ENCODE results near the gene PTPN4.

Gene PTPN4

GRCh38 chr2:120005834-120006521 is 246.3 kb downstream of the PTPN4 start:
- DNase-seq (ENCODE audit: low spot score) = peak; percentile 52
- in situ Hi-C loops (cut with MboI; ENCODE audit: low pct_unique_long_range_greater_than_20kb, low sequenced_read_pairs, unreplicated experiment) = no loop called here
- no peak for TF ChIP-seq CTCF (IDR thresholded peaks at IDR 0.05; ENCODE audit: extremely low read depth, insufficient read depth, missing control alignments)

GRCh38 chr2:120007851-120008250 is 248.1 kb downstream of the PTPN4 start:
- no peak for TF ChIP-seq CTCF (IDR thresholded peaks at IDR 0.05; ENCODE audit: extremely low read depth, insufficient read depth, missing control alignments)
- in situ Hi-C loops (cut with MboI; ENCODE audit: low pct_unique_long_range_greater_than_20kb, low sequenced_read_pairs, unreplicated experiment) = no loop called here

GRCh38 chr2:120012363-120012762 is 252.6 kb downstream of the PTPN4 start:
- DNase-seq (ENCODE audit: low spot score) = no peak
- TF ChIP-seq CTCF (IDR thresholded peaks at IDR 0.05; ENCODE audit: extremely low read depth, insufficient read depth, missing control alignments) = no peak
- in situ Hi-C loops (cut with MboI; ENCODE audit: low pct_unique_long_range_greater_than_20kb, low sequenced_read_pairs, unreplicated experiment) = no loop called here

More at GRCh38 chr2:120007851-120008250, 248.1 kb downstream of the PTPN4 start:
- DNase-seq (ENCODE audit: low spot score) = no peak

- in situ Hi-C loops (cut with MboI; ENCODE audit: low pct_unique_long_range_greater_than_20kb, low sequenced_read_pairs, unreplicated experiment) = no loop called here
- no peak for TF ChIP-seq CTCF (IDR thresholded peaks at IDR 0.05; ENCODE audit: extremely low read depth, insufficient read depth, missing control alignments)
- peak; percentile 93 for DNase-seq (ENCODE audit: low spot score)
Observed at GRCh38 chr2:120012771-120013596, 253.3 kb downstream of the PTPN4 start, which contains the start of gene EPB41L5. TSS of gene EPB41L5 (plus strand) at chr2:120013077. CDS start at chr2:120019085, 6,008 bp downstream.

GRCh38 chr2:120013597-120014223 is 254.0 kb downstream of the PTPN4 start:
- in situ Hi-C loops (cut with MboI; ENCODE audit: low pct_unique_long_range_greater_than_20kb, low sequenced_read_pairs, unreplicated experiment) = no loop called here
- no peak for TF ChIP-seq CTCF (IDR thresholded peaks at IDR 0.05; ENCODE audit: extremely low read depth, insufficient read depth, missing control alignments)
- DNase-seq (ENCODE audit: low spot score) = no peak

- in situ Hi-C loops (cut with MboI; ENCODE audit: low pct_unique_long_range_greater_than_20kb, low sequenced_read_pairs, unreplicated experiment) = no loop called here
- no peak for DNase-seq (ENCODE audit: low spot score)
- TF ChIP-seq CTCF (IDR thresholded peaks at IDR 0.05; ENCODE audit: extremely low read depth, insufficient read depth, missing control alignments) = no peak
Observed at GRCh38 chr2:120014226-120014980, 254.7 kb downstream of the PTPN4 start.

Data from GM13977 (cell line).